Hematopoietic multipotent progenitor cell (in vitro differentiated cells): ENCODE data around the gene SALL3. TPM values are rescaled to one million over a fixed set of nuclear protein-coding genes. Genes with fewer than 3 reads are reported as not detected.

Source experiments
- DNase-seq, 3 donors: peaks; one replicate each; pipeline ENCODE4 v3.0.0-alpha.2; 2011 to 2015; ENCODE audit warnings: low read depth in 2 of 3, low spot score in 2 of 3
- total RNA-seq: library from RNA; depleted of rRNA; stranded (reverse); fragments of >200 nt; gene quantifications from one replicate; pipeline ENCODE4 v1.2.3, GENCODE V29; 2012

The SALL3 gene
- total RNA-seq, 1 donor = not detected

DNA sequence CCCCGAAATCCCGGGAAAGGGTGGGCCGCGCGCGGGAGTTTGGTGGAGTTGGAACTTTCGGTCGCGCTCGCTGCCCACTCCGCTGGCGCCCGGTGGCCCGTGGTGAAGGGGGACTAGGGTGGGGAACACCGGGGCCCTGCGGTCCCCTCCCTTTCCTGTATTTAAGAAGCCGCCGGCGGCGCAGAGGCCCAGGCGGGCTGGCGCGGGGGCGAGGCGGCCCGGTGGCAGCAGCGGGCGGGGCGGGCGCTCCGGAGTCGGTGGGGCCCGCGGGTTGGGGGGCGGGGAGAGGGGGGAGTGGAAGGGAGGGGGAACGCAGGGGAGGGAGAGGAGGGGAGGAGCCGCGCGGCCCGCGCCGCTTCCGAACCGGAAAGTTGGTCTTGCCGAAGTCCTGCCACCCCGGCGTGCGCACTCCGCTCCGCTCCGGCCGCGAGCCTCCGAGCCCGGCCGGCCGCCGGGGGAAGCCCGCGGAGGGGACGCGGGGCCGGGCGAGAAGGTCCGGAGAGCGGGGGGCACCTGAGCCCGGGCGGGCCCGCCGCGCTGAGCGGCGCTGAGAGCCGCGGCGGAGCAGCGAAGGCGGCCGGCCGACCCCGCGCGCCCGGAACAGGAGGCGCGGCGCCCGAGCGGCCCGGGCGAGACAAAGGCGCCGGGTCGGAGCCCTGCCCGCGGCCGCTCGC, 425 bp upstream of the SALL3 start:
- no peak for DNase-seq

DNA sequence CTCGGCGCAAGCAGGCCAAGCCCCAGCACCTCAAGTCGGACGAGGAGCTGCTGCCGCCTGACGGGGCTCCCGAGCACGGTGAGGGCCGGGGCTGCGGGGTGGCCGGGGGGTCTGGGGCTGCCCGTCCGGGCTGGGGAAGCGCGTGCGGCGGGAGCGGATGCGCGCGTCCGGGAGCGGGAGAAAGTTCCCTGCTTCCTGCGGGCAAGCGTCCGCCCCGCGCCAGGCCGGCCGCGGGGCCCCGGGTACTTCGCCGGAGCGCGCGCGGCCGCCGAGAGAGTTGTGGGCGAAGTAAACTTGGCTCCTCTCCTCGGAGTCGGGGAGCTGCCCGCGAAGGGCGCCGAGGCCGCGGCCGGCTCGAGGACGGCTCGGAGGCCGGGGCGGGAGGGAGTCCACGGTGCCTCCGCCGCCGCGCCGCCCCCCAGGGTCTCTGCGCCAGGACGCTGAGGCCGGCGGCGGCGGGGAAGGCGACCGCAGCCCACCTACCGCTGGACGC, 707 bp downstream of the SALL3 start:
- DNase-seq = no peak

GRCh38 chr18:78980777-78981380, 1.3 kb downstream of the SALL3 start:
- DNase-seq = no peak

DNA sequence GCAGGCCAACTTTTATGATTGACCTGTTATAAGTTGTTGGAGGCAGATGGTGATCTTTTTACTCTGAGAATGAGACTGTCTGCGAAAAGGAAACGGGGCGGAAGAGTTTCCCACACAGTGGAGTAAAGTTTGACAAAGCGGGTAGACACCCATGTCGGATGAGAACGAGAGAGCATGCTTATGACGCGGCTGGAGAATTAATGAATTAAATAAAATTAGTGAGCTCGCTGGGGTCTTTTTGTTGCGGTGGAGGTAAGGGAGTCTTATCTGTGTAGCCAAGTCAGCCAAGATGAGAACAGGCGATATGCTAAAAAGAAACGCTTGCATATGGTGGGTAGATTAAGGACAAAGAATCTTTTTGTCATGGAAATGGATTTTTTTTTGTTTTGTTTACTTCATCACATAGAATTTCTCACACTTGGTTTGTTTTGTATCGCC, 1.8 kb downstream of the SALL3 start:
- no peak for DNase-seq

GRCh38 chr18:78981989-78982620, 2.5 kb downstream of the SALL3 start:
- DNase-seq = no peak

DNA sequence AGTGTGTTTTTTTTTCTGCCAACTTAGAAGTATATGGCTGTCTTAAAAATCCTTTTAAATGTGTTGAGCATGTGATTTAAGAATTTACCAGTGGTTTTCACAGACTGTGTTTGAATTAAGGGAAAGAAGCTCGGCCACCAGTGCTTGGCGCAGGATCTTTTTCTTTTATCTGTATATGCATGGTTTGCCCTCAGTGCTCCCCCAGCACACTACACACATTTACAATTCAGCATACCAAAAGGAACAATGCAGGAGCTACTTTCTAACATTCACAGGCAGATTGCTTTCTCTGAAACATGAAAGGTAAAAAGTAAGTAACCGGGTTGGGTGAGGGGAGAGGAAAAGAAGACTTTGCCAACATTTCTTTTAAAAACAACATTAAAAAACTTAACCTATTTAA, 3.9 kb downstream of the SALL3 start:
- DNase-seq = no peak

- DNase-seq = peak in 1 of 3 donors; percentile 61
Observed at GRCh38 chr18:78984941-78985784, 5.5 kb downstream of the SALL3 start.

DNA sequence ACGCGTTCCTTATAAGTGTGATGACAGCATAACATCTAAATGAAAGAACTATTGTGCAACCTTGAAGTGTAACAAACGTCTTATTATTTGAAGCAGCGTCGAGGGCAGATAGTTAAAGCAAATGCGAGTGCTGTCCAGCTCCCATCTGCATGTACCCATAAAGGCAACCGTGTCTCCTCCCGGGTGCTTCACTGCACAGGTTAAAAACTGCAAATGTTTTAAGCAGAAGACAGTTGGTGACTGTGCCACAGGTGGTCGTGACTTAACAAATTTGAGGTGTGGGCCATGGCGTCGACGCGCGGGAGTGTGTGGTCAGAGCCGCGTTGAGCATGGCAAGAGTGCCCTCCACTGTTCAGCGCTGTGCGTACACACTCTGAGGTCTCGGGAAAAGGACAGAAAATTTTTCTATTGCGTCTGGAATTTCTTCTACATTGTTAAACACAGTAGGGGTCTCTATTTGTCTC, 6.4 kb downstream of the SALL3 start:
- peak in 2 of 3 donors; percentile 60 to 61 for DNase-seq

- DNase-seq = no peak
Observed at GRCh38 chr18:78991446-78991845, 11.8 kb downstream of the SALL3 start.

DNA sequence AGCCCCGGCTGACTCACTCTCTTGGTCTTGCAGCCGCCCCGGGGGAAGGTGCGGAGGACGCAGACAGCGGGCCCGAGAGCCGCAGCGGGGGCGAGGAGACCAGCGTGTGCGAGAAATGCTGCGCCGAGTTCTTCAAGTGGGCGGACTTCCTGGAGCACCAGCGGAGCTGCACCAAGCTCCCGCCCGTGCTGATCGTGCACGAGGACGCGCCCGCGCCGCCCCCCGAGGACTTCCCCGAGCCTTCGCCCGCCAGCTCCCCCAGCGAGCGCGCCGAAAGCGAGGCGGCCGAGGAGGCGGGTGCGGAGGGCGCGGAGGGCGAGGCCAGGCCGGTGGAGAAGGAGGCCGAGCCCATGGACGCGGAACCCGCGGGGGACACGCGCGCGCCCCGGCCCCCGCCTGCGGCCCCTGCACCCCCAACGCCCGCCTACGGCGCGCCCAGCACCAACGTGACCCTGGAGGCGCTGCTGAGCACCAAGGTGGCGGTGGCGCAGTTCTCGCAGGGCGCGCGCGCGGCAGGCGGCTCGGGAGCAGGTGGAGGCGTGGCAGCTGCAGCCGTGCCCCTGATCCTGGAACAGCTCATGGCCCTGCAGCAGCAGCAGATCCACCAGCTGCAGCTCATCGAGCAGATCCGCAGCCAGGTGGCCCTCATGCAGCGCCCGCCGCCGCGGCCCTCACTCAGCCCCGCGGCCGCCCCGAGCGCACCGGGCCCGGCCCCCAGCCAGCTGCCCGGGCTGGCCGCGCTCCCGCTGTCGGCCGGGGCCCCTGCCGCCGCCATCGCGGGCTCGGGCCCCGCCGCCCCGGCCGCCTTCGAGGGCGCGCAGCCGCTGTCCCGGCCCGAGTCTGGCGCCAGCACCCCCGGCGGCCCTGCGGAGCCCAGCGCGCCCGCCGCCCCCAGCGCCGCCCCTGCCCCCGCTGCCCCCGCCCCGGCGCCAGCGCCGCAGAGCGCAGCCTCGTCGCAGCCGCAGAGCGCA, 12.7 kb downstream of the SALL3 start:
- no peak for DNase-seq

- no peak for DNase-seq
Observed at GRCh38 chr18:78993014-78993926, 13.7 kb downstream of the SALL3 start.

DNA sequence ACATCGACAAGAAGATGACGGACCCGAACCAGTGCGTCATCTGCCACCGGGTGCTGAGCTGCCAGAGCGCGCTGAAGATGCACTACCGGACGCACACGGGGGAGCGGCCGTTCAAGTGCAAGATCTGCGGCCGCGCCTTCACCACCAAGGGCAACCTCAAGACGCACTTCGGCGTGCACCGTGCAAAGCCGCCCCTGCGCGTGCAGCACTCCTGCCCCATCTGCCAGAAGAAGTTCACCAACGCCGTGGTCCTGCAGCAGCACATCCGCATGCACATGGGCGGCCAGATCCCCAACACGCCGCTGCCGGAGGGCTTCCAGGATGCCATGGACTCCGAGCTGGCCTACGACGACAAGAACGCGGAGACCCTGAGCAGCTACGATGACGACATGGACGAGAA, 14.4 kb downstream of the SALL3 start:
- DNase-seq = no peak

DNA sequence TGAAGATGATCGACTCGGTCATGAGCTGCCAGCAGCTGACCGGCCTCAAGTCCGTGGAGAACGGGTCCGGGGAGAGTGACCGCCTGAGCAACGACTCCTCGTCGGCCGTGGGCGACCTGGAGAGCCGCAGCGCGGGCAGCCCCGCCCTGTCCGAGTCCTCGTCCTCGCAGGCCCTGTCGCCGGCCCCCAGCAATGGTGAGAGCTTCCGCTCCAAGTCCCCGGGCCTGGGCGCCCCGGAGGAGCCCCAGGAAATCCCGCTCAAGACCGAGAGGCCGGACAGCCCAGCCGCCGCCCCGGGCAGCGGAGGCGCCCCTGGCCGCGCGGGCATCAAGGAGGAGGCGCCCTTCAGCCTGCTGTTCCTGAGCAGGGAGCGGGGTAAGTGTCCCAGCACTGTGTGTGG, 14.9 kb downstream of the SALL3 start:
- DNase-seq = no peak

- DNase-seq = no peak
Observed at GRCh38 chr18:78994977-78995582, 15.5 kb downstream of the SALL3 start.

DNA sequence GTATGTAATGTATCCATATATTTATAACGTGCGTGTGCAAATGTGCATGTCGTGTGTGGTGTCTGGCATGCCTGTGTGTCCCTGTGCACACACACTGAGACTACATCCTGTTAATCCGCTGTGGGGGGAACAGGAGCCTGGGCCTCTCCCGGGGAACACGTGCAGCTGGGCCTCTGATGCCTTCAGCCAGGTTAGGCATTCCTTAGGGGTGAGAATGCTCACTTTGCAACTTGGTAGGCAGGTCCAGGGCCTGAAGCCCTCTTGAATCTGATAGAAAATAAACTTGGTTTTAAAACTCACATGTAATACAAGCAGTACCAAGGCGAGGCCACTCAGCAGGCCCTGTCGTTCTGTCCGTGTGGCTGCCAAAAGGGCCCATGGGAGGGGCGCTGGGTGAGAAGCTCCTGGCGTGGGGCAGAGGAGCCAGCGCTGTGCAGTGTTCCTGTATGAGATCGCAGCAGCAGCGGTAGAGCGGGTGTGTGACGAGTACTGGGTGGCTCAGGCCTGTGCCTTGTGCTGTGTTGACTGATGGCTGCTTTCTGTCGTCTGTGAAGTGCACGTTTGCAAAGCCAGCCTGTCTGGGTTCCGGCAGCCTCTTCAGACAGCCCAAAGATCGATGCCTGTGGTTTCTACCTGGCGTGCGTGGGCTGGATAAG, 16.2 kb downstream of the SALL3 start:
- DNase-seq = no peak

GRCh38 chr18:78996741-78997490, 17.3 kb downstream of the SALL3 start:
- no peak for DNase-seq
